Small intestine (tissue), 7 donors: ENCODE measurements around the gene NOX5. TPM values are rescaled to one million over a fixed set of nuclear protein-coding genes. Genes with fewer than 3 reads are reported as not detected.

Experiments used
- DNase-seq, 2 donors: peaks; one replicate each; pipeline versions ENCODE4 v3.0.0 to v3.0.0-alpha.2; 2013
- FAIRE-seq: peaks from 2 replicates; lab custom pipeline; 2012; peaks lifted over from hg19 to GRCh38; lab: Jason Lieb, UNC
- H3K27ac ChIP-seq, 3 donors: one replicate each; pipeline ENCODE4 v1.5.1; 2013; ENCODE audit warnings: low read length in 2 of 3, mild to moderate bottlenecking in 2 of 3, control low read depth in 1 of 3, inconsistent platforms in 1 of 3, low read depth in 1 of 3, moderate library complexity in 1 of 3
- H3K27me3 ChIP-seq, 3 donors: one replicate each; pipeline ENCODE4 v1.6.1; 2013; ENCODE audit warnings: low read length in 3 of 3, inconsistent platforms in 1 of 3; ENCODE audit not compliant: control insufficient read depth in 3 of 3, insufficient read depth in 3 of 3
- H3K36me3 ChIP-seq, 3 donors: one replicate each; pipeline ENCODE4 v1.6.1; 2013; ENCODE audit warnings: low read length in 3 of 3, inconsistent platforms in 1 of 3, low read depth in 1 of 3, mild to moderate bottlenecking in 1 of 3, moderate library complexity in 1 of 3; ENCODE audit not compliant: control insufficient read depth in 3 of 3, insufficient read depth in 2 of 3
- H3K4me1 ChIP-seq, 3 donors: one replicate each; pipeline ENCODE4 v1.6.1; 2013; ENCODE audit warnings: low read length in 2 of 3, inconsistent platforms in 1 of 3, low read depth in 1 of 3, mild to moderate bottlenecking in 1 of 3, moderate library complexity in 1 of 3; ENCODE audit not compliant: control insufficient read depth in 3 of 3, insufficient read depth in 2 of 3
- H3K4me3 ChIP-seq, 3 donors: one replicate each; pipeline ENCODE4 v1.5.1; 2013; ENCODE audit warnings: low read length in 3 of 3, control low read depth in 1 of 3, inconsistent platforms in 1 of 3, low read depth in 1 of 3, mild to moderate bottlenecking in 1 of 3, moderate library complexity in 1 of 3
- H3K9me3 ChIP-seq, 2 donors: one replicate each; pipeline ENCODE4 v1.6.1; 2013; ENCODE audit warnings: low read depth in 1 of 2, low read length in 1 of 2; ENCODE audit not compliant: control insufficient read depth in 2 of 2, insufficient read depth in 1 of 2
- WGBS, 3 donors: extraction: QIAGEN DNeasy Blood & Tissue Kit; methylation state at CpG; one replicate each; pipeline ENCODE4 v1.1.7; 2013; 5-methylcytosine and 5-hydroxymethylcytosine counted together
- polyA plus RNA-seq, 4 donors: library from polyadenylated mRNA; stranded (reverse) in 3 of 4; unstranded in 1 of 4; fragments of 200-250 nt in 3 of 4; fragments of 120-200 nt in 1 of 4; gene quantifications; one replicate each; pipeline versions ENCODE4 v1.2.1 to v1.2.3, GENCODE V29; 2013
- donor health status: healthy with polysubstance abuse.
- donor health status: control.
- donor health status: control.
- donor health status: Bipolar disorder and iron deficiency.
- donor health status: healthy.

Gene NOX5
- polyA plus RNA-seq, 4 donors = 0.04 TPM; not detected in 2

- 86 to 94% (median 91%) methylated on average over 3 of the region's 3 CpGs for WGBS, 3 donors
- no peaks in the 10 kb centered on the region for H3K36me3 ChIP-seq
- FAIRE-seq (no peak), DNase-seq (no peak)
- no peak overlapping the region for H3K4me3 ChIP-seq
- H3K27me3 ChIP-seq = no peaks in the 10 kb centered on the region
- no peak overlapping the region for H3K27ac ChIP-seq
- H3K9me3 ChIP-seq = no peaks in the 10 kb centered on the region
- no peaks in the 10 kb centered on the region for H3K4me1 ChIP-seq
Observed at GRCh38 chr15:69038508-69038907, 24.0 kb downstream of the NOX5 start.

- FAIRE-seq (no peak), DNase-seq (no peak)
- no peak overlapping the region for H3K27ac ChIP-seq
- 83 to 90% (median 88%) methylated on average over 6 of the region's 6 CpGs for WGBS, 3 donors
- no peak overlapping the region for H3K4me3 ChIP-seq
- H3K4me1 ChIP-seq = no peaks in the 10 kb centered on the region
- H3K36me3 ChIP-seq = no peaks in the 10 kb centered on the region
- no peaks in the 10 kb centered on the region for H3K27me3 ChIP-seq
- no peaks in the 10 kb centered on the region for H3K9me3 ChIP-seq
Observed at GRCh38 chr15:69039516-69040225, 25.2 kb downstream of the NOX5 start.

GRCh38 chr15:69042531-69042930, 28.0 kb downstream of the NOX5 start:
- no peaks in the 10 kb centered on the region for H3K4me1 ChIP-seq
- peaks cover 0 to 1% (median 0%) of the 10 kb centered on the region in 3 donors for H3K27me3 ChIP-seq
- H3K4me3 ChIP-seq = no peak overlapping the region
- H3K36me3 ChIP-seq = no peaks in the 10 kb centered on the region
- FAIRE-seq (no peak), DNase-seq (no peak)
- no peak overlapping the region for H3K27ac ChIP-seq
- 89 to 93% (median 93%) methylated on average over 5 of the region's 5 CpGs for WGBS, 3 donors
- H3K9me3 ChIP-seq = no peaks in the 10 kb centered on the region

GRCh38 chr15:69045802-69046201, 31.3 kb downstream of the NOX5 start:
- WGBS, 3 donors = 66 to 77% (median 75%) methylated on average over 8 of the region's 8 CpGs
- no peak overlapping the region for H3K27ac ChIP-seq
- H3K9me3 ChIP-seq = no peaks in the 10 kb centered on the region
- no peaks in the 10 kb centered on the region for H3K4me1 ChIP-seq
- no peak overlapping the region for H3K4me3 ChIP-seq
- H3K27me3 ChIP-seq = peaks cover 0 to 3% (median 0%) of the 10 kb centered on the region in 3 donors
- DNase-seq = no peak
- FAIRE-seq = no peak
- H3K36me3 ChIP-seq = no peaks in the 10 kb centered on the region

GRCh38 chr15:69046781-69047180, 32.3 kb downstream of the NOX5 start:
- H3K27ac ChIP-seq = no peak overlapping the region
- no peak for FAIRE-seq
- no peaks in the 10 kb centered on the region for H3K4me1 ChIP-seq
- peaks cover 0 to 3% (median 0%) of the 10 kb centered on the region in 3 donors for H3K27me3 ChIP-seq
- H3K4me3 ChIP-seq = no peak overlapping the region
- 76 to 80% (median 78%) methylated on average over 5 of the region's 5 CpGs for WGBS, 3 donors
- no peak for DNase-seq
- no peaks in the 10 kb centered on the region for H3K9me3 ChIP-seq
- H3K36me3 ChIP-seq = no peaks in the 10 kb centered on the region

- no peaks in the 10 kb centered on the region for H3K4me1 ChIP-seq
- DNase-seq (no peak), FAIRE-seq (no peak)
- H3K9me3 ChIP-seq = no peaks in the 10 kb centered on the region
- no peak overlapping the region for H3K27ac ChIP-seq
- WGBS, 3 donors = 94 to 97% (median 95%) methylated on average over 4 of the region's 4 CpGs
- peaks cover 0 to 3% (median 0%) of the 10 kb centered on the region in 3 donors for H3K27me3 ChIP-seq
- H3K36me3 ChIP-seq = no peaks in the 10 kb centered on the region
- H3K4me3 ChIP-seq = no peak overlapping the region
Observed at GRCh38 chr15:69049976-69050375, 35.5 kb downstream of the NOX5 start.

GRCh38 chr15:69055251-69055650, 40.8 kb downstream of the NOX5 start:
- DNase-seq = no peak
- no peak for FAIRE-seq
- Histone ChIP-seq H3K9me3 (no peaks in the 10 kb centered on the region), H3K4me3 (no peak overlapping the region), H3K27ac (no peak overlapping the region), H3K27me3 (peaks cover 0 to 9% (median 0%) of the 10 kb centered on the region in 3 donors), H3K36me3 (no peaks in the 10 kb centered on the region), H3K4me1 (peaks cover 0 to 14% (median 0%) of the 10 kb centered on the region in 3 donors)
- 79 to 86% (median 83%) methylated on average over 10 of the region's 10 CpGs for WGBS, 3 donors

- no peaks in the 10 kb centered on the region for H3K9me3 ChIP-seq
- no peak overlapping the region for H3K4me3 ChIP-seq
- H3K27ac ChIP-seq = no peak overlapping the region
- H3K4me1 ChIP-seq = peaks cover 0 to 18% (median 0%) of the 10 kb centered on the region in 3 donors
- H3K36me3 ChIP-seq = no peaks in the 10 kb centered on the region
- FAIRE-seq = no peak
- peaks cover 0 to 9% (median 0%) of the 10 kb centered on the region in 3 donors for H3K27me3 ChIP-seq
- 8 to 45% (median 20%) methylated on average over 3 of the region's 3 CpGs for WGBS, 3 donors
- DNase-seq = peak; percentile 44 to 65
Observed at GRCh38 chr15:69056365-69056764, 41.9 kb downstream of the NOX5 start.
